GM18861 (cell line): ENCODE measurements around the gene HDAC9.

Source experiments
- ATAC-seq: cut with Tn5 transposase; IDR thresholded peaks from one replicate; pipeline ENCODE4 v1.9.1; 2021; ENCODE audit not compliant: unreplicated experiment

HDAC9 gene

DNA sequence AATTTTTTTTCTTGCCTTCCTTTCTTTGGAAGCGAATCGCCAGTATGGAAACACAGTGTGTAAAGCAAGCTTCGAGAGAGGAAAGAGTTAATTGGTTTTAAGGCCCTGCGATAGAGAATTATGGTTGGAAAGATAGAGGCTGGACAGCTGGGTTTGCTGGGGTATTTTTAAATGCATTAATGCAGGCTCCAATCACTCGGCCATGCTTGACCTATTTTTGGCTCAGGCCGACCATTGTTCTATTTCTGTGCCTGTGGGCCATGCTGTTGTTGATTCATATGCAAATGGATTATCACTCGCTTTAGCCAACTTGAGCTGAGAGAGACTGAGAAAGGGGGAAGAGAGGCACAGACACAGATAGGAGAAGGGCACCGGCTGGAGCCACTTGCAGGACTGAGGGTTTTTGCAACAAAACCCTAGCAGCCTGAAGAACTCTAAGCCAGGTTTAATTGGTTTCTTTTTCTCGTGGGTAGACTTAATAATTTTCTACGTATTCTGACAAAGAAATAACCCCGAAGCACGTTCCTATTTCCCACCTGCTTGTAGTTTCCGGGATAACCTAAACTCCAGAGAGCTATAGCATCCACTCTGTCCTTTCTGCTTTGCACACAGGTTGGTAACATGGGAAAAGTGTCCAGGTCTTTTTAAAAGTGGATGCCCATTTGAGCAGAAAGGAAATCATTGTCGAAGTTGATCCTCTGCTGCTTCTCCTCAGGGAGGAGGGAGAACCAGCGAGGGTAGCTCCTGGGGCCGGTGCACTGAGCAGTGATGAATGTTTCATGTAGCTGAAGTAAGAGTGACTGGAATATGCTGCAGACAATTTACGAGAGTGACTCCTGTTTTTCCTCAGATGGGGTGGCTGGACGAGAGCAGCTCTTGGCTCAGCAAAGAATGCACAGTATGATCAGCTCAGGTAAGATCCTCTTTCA lies at the start of gene HDAC9:
Gene HDAC9, plus strand, starts transcription at position 338 of the 929 bp plus-strand sequence. Its CDS starts 554 bp downstream, at position 892.
- ATAC-seq = peak; percentile 90

GRCh38 chr7:18445916-18446520 lies 49.5 kb upstream of the HDAC9 start:
- ATAC-seq = no peak

DNA sequence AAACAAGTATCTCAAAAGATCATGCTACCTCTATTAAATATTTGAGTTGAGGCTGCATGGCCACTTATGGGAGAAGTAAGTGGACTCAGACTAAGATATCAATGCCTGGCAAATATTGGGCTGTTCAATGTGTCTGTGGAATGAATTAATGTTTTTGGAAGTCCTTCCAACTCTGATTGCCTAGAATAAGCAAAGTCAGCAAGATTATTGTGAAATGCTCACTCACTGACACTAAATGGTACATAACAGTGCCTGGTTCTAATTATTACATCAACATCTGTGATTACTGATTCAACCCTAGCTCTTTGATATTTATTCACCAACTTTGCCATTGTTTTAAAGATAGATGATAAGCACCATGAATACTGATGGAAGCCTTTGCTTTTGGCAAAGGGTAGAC lies 45.5 kb upstream of the HDAC9 start:
- ATAC-seq = no peak

DNA sequence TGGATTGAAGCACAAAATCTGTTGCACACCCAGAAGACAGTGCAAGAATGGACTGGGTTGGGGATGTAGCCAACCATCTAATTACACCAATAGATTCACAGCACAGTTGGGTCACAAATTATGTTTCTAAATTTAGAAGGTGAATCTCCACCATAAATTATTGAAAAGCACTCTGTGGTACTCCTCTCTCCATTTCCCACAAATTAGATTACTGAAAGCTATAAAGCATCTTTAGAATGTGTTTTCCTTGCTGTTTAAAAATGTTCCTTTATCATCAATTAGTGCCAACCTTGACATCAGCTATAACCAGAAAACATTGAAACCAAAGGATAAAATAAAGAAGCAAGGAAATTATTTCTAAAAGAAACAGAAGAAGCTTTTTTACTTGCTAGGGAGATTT lies 39.9 kb upstream of the HDAC9 start:
- ATAC-seq = no peak

DNA sequence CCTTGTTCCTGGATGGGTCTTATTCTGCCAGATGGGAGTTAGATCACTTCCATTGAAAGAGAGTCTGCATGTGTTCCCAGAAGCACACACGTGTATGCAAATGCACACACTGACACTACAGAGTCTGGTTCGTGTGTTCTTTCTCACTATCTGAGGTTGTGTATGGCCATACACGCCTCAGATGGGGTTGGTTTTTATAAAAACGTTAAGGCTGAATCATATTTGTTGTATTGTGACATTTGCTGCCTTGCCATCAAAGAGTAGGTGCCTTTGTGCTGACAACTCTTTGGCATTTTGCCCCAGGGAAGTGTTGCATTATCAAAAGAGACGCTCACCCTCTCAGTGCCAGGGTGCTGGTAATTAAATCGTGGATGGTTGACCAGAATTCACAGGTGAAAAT lies 37.7 kb upstream of the HDAC9 start:
- ATAC-seq = no peak

- no peak for ATAC-seq
Observed at GRCh38 chr7:18458830-18459229, 36.7 kb upstream of the HDAC9 start.

GRCh38 chr7:18459484-18460245 lies 35.9 kb upstream of the HDAC9 start:
- no peak for ATAC-seq

GRCh38 chr7:18461785-18462467 lies 33.6 kb upstream of the HDAC9 start:
- ATAC-seq = peak; percentile 61

DNA sequence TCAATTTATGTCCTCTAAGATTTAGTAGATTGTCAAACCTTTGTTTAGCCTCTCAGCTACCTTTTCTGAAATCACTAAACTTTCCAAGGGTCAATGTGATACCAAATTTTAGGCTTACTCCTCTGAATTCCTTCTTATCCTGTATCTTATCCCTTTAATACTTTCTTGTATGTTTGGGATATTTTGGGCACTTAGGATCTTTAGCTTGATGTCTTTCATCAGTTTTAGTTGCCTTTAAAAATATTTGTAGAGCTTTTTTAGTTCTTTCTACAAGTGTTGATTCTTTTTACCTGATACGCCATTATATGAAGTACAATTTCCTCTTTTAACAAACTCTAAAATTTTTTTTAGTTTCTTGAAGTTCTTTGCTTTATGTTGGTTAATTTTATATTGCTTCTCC lies 30.7 kb upstream of the HDAC9 start:
- ATAC-seq = no peak

GRCh38 chr7:18467011-18467410 lies 28.5 kb upstream of the HDAC9 start:
- ATAC-seq = no peak

DNA sequence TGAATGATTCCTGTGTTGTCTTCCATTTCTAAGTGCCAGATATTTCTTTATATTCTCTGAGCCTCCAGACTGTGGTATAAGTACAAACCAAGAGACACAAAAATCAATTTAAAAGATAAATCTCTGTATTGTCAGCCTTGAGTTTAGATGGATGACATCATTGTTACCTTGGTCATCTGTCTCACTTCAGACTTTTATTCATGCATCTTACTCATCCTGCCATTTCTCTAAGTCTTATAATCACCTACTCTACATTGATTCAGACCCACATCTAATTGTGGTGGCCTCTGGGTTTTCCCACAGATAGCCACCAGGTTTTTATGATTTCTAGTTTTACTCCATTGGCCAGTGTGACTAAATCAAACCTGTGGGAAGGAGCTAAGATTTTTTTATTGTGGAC lies 26.8 kb upstream of the HDAC9 start:
- ATAC-seq = no peak

GRCh38 chr7:18469316-18469715 lies 26.2 kb upstream of the HDAC9 start:
- ATAC-seq = no peak

DNA sequence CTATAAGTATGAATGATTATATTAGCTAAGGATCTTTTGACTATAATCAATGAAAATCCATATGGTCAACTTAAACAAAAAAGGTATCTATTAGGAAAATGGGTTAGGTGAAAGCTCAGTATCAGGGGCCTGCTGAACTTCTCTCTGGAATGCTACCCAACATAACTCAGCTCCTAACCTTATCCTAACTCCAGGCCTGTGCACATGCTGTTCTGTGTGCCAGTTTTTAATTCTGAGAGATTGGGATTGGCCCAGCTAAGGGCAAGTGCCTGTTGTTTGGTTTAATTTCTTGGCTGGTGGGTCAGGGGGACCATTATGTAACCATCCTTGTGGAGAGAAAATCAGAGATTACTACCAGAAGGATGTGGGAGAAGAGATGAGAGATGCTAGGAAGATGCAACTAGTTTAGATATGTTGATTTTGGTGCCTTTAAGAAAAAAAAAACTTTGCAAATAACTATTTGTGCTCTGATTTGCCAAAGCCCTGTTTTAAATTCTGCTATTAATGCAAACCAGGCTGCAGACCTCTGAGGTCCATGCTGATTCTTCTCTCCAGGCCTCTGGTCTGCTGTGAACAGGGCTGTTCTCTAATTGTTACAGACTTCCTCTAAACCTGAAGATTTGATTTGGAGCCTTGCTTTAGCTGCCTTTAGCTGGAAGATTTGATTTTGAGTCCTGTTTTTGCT lies 23.9 kb upstream of the HDAC9 start:
- no peak for ATAC-seq

GRCh38 chr7:18472161-18472483 lies 23.4 kb upstream of the HDAC9 start:
- ATAC-seq = no peak

DNA sequence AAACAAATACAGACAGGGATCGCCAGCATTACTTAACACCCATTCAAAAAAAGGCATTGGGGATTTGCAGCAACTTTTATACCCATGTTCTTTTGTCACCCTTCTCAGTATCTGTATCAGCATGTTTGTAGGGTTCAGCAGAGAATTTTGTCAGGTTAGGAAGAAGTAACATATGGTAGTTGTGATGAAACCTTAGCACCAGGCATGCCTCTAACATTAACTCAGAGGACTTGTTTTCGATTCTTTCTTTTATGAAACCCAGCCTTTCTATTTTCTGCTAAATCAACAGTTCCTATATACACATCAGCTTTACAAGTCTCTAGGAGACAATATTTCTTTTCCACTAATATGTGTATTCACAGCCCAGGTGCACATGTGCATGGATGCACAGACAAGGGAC lies 22.4 kb upstream of the HDAC9 start:
- no peak for ATAC-seq

DNA sequence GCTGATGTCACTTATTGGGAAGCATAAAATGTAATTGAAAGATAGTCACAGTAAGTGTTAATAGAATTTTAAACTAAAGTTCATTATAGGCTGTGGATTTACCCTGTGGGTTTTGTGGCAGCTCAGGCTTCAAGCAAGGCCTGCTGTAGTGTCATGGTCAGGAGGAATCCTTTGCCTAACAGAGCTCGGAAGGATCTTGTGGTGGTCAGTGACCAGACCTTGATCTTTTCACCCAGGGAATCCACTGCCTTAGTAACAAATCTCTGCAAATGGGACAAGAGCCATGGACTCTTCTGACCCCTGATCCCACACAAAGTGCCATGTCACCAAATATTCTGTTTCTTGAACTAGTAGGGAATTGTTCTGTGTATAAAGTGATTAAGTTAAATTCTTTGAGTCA lies 20.6 kb upstream of the HDAC9 start:
- no peak for ATAC-seq

DNA sequence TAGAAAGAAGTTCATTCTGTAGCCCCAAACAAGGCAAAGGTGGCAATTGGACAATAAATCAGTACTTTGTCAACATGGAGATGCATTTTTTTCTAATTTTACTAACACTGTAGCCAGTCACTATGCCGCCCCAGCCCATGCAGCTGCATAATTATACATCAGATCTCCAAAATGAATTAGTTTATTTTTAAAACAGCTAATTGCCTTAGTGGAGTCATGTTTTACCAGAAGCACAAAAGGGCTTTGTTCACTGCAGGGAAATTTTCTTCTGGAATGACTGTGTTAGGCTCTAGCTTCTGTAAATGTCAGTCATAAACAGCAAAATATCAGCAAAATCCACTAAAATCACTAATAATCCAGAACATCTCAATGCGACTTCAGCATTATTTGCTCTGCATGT lies 20.1 kb upstream of the HDAC9 start:
- no peak for ATAC-seq

- ATAC-seq = no peak
Observed at GRCh38 chr7:18481776-18482175, 13.8 kb upstream of the HDAC9 start.

DNA sequence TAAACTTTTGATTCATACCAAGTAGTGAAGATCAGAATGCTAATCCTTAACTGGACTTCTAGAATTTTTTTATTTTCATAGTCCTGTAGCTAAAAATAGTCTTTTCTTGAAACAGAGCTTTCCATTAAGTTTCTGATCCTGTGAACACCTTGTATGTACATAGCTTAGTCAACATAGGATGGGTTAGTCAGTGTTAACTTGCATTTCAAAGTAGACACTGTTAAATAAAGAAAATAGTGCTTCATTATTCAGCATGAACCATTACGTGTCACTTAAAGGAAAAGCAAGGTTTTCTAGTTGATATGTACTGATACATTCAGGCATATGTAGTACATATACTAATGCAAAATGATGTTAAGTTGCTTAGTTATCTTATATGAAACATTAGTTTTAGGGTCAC lies 7.5 kb upstream of the HDAC9 start:
- no peak for ATAC-seq

DNA sequence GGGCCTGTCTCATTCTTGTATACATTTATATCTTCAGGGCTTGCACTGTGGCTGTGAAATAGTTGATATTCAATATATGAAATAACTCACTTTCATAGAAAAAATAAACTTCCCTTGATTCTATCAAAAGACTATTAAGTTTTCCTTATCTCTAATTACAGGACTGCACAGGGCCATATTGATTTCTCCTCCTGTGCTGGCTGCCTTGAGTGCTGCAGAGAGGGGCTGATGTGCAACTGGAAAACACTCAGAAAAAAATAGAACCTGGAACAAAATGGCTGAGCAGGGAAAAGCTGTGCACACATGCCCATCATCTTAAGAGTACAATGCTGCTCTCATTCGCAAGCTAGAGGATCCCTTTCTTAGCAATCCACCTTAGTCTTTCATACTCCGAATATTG lies 5.9 kb upstream of the HDAC9 start:
- no peak for ATAC-seq

- ATAC-seq = no peak
Observed at GRCh38 chr7:18491871-18492270, 3.7 kb upstream of the HDAC9 start.
